ENCODE data around the gene UPK3A.
"Not testable (repeated sequence)": the region's sequence is repeated elsewhere in the genome, so short reads cannot be mapped to it uniquely, and the experiment has no call there.

UPK3A gene

GRCh38 chr22:45254789-45255278 is 29.9 kb upstream of the UPK3A start:
- no peak for DNase-seq

- not testable (repeated sequence) for DNase-seq
Measured at GRCh38 chr22:45257941-45258340, 26.8 kb upstream of the UPK3A start.

- DNase-seq = no peak
Measured at GRCh38 chr22:45259754-45260394, 24.9 kb upstream of the UPK3A start.

- not testable (repeated sequence) for DNase-seq
Measured at GRCh38 chr22:45260395-45260759, 24.4 kb upstream of the UPK3A start.

- no peak for DNase-seq
Measured at GRCh38 chr22:45261407-45262088, 23.2 kb upstream of the UPK3A start.

GRCh38 chr22:45262195-45262930 is 22.4 kb upstream of the UPK3A start:
- DNase-seq = peak in 1 of 56 donors; percentile 8

- no peak for DNase-seq
Measured at GRCh38 chr22:45262931-45263462, 21.8 kb upstream of the UPK3A start.

- DNase-seq = peak in 42 of 56 donors; percentile 18 to 76 (median 52)
Measured at GRCh38 chr22:45263463-45264269, 21.1 kb upstream of the UPK3A start.

- no peak for DNase-seq
Measured at GRCh38 chr22:45265535-45265934, 19.2 kb upstream of the UPK3A start.

GRCh38 chr22:45268167-45268957 is 16.4 kb upstream of the UPK3A start:
- DNase-seq = peak in 11 of 56 donors; percentile 13 to 66 (median 34)

- peak in 51 of 56 donors; percentile 13 to 89 (median 60) for DNase-seq
Measured at GRCh38 chr22:45268958-45269844, 15.5 kb upstream of the UPK3A start.

- DNase-seq = no peak
Measured at GRCh38 chr22:45270095-45271020, 14.4 kb upstream of the UPK3A start.

GRCh38 chr22:45271667-45272201 is 13.0 kb upstream of the UPK3A start:
- peak in 26 of 56 donors; percentile 10 to 66 (median 36) for DNase-seq

- DNase-seq = no peak
Measured at GRCh38 chr22:45272498-45272897, 12.3 kb upstream of the UPK3A start.

- no peak for DNase-seq
Measured at GRCh38 chr22:45273452-45274075, 11.2 kb upstream of the UPK3A start.

GRCh38 chr22:45276507-45277105 is 8.1 kb upstream of the UPK3A start:
- DNase-seq = no peak

GRCh38 chr22:45277720-45278119 is 7.0 kb upstream of the UPK3A start:
- not testable (repeated sequence) for DNase-seq
